Liver (tissue), 9 donors: ENCODE data around the gene TGFBR1. TPM values are rescaled to one million over a fixed set of nuclear protein-coding genes. Genes with fewer than 3 reads are reported as not detected.

Source experiments
- DNase-seq: peaks from one replicate; pipeline ENCODE4 v3.0.0-alpha.2; 2017; ENCODE audit warnings: low spot score
- H3K27ac ChIP-seq, 2 donors: one replicate each; pipeline ENCODE4 v1.7.0; 2013; ENCODE audit warnings: inconsistent platforms in 2 of 2, low read length in 2 of 2, control low read depth in 1 of 2, low read depth in 1 of 2, mild to moderate bottlenecking in 1 of 2
- H3K27me3 ChIP-seq, 4 donors: one replicate each; pipeline versions ENCODE4 v1.6.1 to v1.7.0; 2013; ENCODE audit warnings: low read length in 3 of 4, inconsistent platforms in 1 of 4, mild to moderate bottlenecking in 1 of 4, moderate library complexity in 1 of 4; ENCODE audit not compliant: control insufficient read depth in 4 of 4, insufficient read depth in 4 of 4
- H3K36me3 ChIP-seq, 4 donors: one replicate each; pipeline versions ENCODE4 v1.6.1 to v1.7.0; 2013; ENCODE audit warnings: low read length in 3 of 4, mild to moderate bottlenecking in 3 of 4, low read depth in 1 of 4, moderate library complexity in 1 of 4; ENCODE audit not compliant: control insufficient read depth in 4 of 4, insufficient read depth in 3 of 4
- H3K4me1 ChIP-seq, 4 donors: one replicate each; pipeline versions ENCODE4 v1.6.1 to v1.7.0; 2013; ENCODE audit warnings: low read length in 3 of 4, mild to moderate bottlenecking in 3 of 4, moderate library complexity in 1 of 4; ENCODE audit not compliant: control insufficient read depth in 4 of 4, insufficient read depth in 4 of 4
- H3K4me3 ChIP-seq, 3 donors: one replicate each; pipeline versions ENCODE4 v1.6.1 to v1.7.0; 2013; ENCODE audit warnings: low read length in 3 of 3, control low read depth in 1 of 3, low read depth in 1 of 3, mild to moderate bottlenecking in 1 of 3
- H3K9ac ChIP-seq, 2 donors: one replicate each; pipeline ENCODE4 v1.7.0; 2013; ENCODE audit warnings: low read length in 2 of 2, mild to moderate bottlenecking in 2 of 2, moderate library complexity in 2 of 2, control low read depth in 1 of 2, low read depth in 1 of 2
- H3K9me3 ChIP-seq, 4 donors: one replicate each; pipeline versions ENCODE4 v1.6.1 to v1.7.0; 2013; ENCODE audit warnings: low read length in 3 of 4; ENCODE audit not compliant: control insufficient read depth in 4 of 4
- ATF3 ChIP-seq: IDR thresholded peaks from 2 replicates; pipeline ENCODE4 v1.6.1; 2016; ENCODE audit warnings: antibody characterized with exemption
- CTCF ChIP-seq: fragments of 150-350 bp; IDR thresholded peaks from 2 replicates; pipeline ENCODE4 v1.5.1; 2017; ENCODE audit warnings: improper control_type of control experiment, low read depth, low read length; ENCODE audit not compliant: missing input control
- FOXA1 ChIP-seq: IDR thresholded peaks from 2 replicates; pipeline ENCODE4 v1.6.1; 2016; ENCODE audit warnings: antibody characterized with exemption
- FOXA2 ChIP-seq: IDR thresholded peaks from 2 replicates; pipeline ENCODE4 v1.6.1; 2016; ENCODE audit warnings: antibody characterized with exemption
- GABPA ChIP-seq, 2 donors: IDR thresholded peaks in 1 of 2; conservative IDR thresholded peaks in 1 of 2; 2 replicates each; pipeline ENCODE4 v1.6.1; 2016; ENCODE audit warnings: antibody characterized with exemption in 2 of 2, mild to moderate bottlenecking in 1 of 2, moderate library complexity in 1 of 2
- HNF4A ChIP-seq, 2 donors: conservative IDR thresholded peaks; 2 replicates each; pipeline ENCODE4 v1.6.1; 2016; ENCODE audit warnings: antibody characterized with exemption in 2 of 2, mild to moderate bottlenecking in 2 of 2
- HNF4G ChIP-seq: IDR thresholded peaks from 2 replicates; pipeline ENCODE4 v1.6.1; 2016; ENCODE audit warnings: antibody characterized with exemption
- JUND ChIP-seq, 2 donors: IDR thresholded peaks; 2 replicates each; pipeline ENCODE4 v1.6.1; 2016; ENCODE audit warnings: antibody characterized with exemption in 2 of 2
- MAX ChIP-seq: IDR thresholded peaks from 2 replicates; pipeline ENCODE4 v1.6.1; 2016; ENCODE audit warnings: antibody characterized with exemption
- NR2F2 ChIP-seq: IDR thresholded peaks from 2 replicates; pipeline ENCODE4 v1.6.1; 2016; ENCODE audit warnings: antibody characterized with exemption
- RAD21 ChIP-seq, 2 donors: IDR thresholded peaks; 2 replicates each; pipeline ENCODE4 v1.6.1; 2016; ENCODE audit warnings: antibody characterized with exemption in 2 of 2, mild to moderate bottlenecking in 2 of 2
- REST ChIP-seq: IDR thresholded peaks from 2 replicates; pipeline ENCODE4 v1.6.1; 2016; ENCODE audit warnings: antibody characterized with exemption, mild to moderate bottlenecking
- RXRA ChIP-seq, 2 donors: IDR thresholded peaks; 2 replicates each; pipeline ENCODE4 v1.6.1; 2017 to 2018; ENCODE audit warnings: antibody characterized with exemption in 2 of 2, mild to moderate bottlenecking in 1 of 2
- SP1 ChIP-seq: IDR thresholded peaks from 2 replicates; pipeline ENCODE4 v1.6.1; 2018; ENCODE audit warnings: antibody characterized with exemption, mild to moderate bottlenecking
- TAF1 ChIP-seq: conservative IDR thresholded peaks from 2 replicates; pipeline ENCODE4 v1.6.1; 2016; ENCODE audit warnings: antibody characterized with exemption, mild to moderate bottlenecking
- YY1 ChIP-seq: IDR thresholded peaks from 2 replicates; pipeline ENCODE4 v1.6.1; 2016; ENCODE audit warnings: antibody characterized with exemption, mild to moderate bottlenecking
- ZBTB33 ChIP-seq: IDR thresholded peaks from 2 replicates; pipeline ENCODE4 v1.6.1; 2016; ENCODE audit warnings: antibody characterized with exemption
- WGBS: extraction: QIAGEN DNeasy Blood & Tissue Kit; methylation state at CpG from one replicate; pipeline ENCODE4 v1.1.7; 2013; 5-methylcytosine and 5-hydroxymethylcytosine counted together
- polyA plus RNA-seq, 2 donors: library from polyadenylated mRNA; stranded (reverse) in 1 of 2; unstranded in 1 of 2; fragments of 200-250 nt in 1 of 2; fragments of >200 nt in 1 of 2; fragmentation: Nextera tagmentation in 1 of 2; extraction: Ambion mirVana in 1 of 2; gene quantifications; one replicate each; pipeline versions ENCODE4 v1.2.1 to v1.2.3, GENCODE V29; 2013 to 2015
- total RNA-seq, 2 donors: library from RNA; depleted of rRNA; stranded (reverse); fragments of >200 nt; gene quantifications; one replicate each; pipeline ENCODE4 v1.2.3, GENCODE V29; 2014
- donor health status: healthy.
- donor health status: healthy.
- donor health status: healthy.
- donor health status: healthy.
- donor health status: healthy.

TGFBR1 gene
- total and polyA plus RNA-seq, 4 donors = 3.1 to 18.2 (median 11.0) TPM

GRCh38 chr9:99160173-99160572, 55.3 kb downstream of the TGFBR1 start:
- no peaks in the 10 kb centered on the region for H3K9me3 ChIP-seq
- TF ChIP-seq RXRA (IDR thresholded peaks at IDR 0.05) (no peak), GABPA (IDR thresholded peaks at IDR 0.05 in 1 of 2, conservative IDR thresholded peaks at IDR 0.05 in 1 of 2) (no peak), FOXA2 (no peak), REST (no peak), NR2F2 (no peak), YY1 (no peak), TAF1 (no peak), ATF3 (no peak), JUND (IDR thresholded peaks at IDR 0.05) (no peak), RAD21 (IDR thresholded peaks at IDR 0.05) (no peak), MAX (no peak), SP1 (no peak), HNF4G (no peak), FOXA1 (no peak), ZBTB33 (no peak), HNF4A (conservative IDR thresholded peaks at IDR 0.05) (no peak)
- no peak for DNase-seq
- peaks cover 0 to 1% (median 0%) of the 10 kb centered on the region in 4 donors for H3K4me1 ChIP-seq
- no peak overlapping the region for H3K27ac ChIP-seq
- no peak overlapping the region for H3K9ac ChIP-seq
- H3K36me3 ChIP-seq = no peaks in the 10 kb centered on the region
- H3K4me3 ChIP-seq = no peak overlapping the region
- H3K27me3 ChIP-seq = no peaks in the 10 kb centered on the region
- 89% methylated on average over 6 of the region's 6 CpGs for whole genome bisulfite sequencing

- no peak overlapping the region for H3K4me3 ChIP-seq
- no peaks in the 10 kb centered on the region for H3K9me3 ChIP-seq
- H3K36me3 ChIP-seq = no peaks in the 10 kb centered on the region
- DNase-seq = no peak
- 31% methylated on average over 3 of the region's 3 CpGs for WGBS
- H3K27ac ChIP-seq = no peak overlapping the region
- H3K4me1 ChIP-seq = peaks cover 0 to 1% (median 0%) of the 10 kb centered on the region in 4 donors
- no peak overlapping the region for H3K9ac ChIP-seq
- H3K27me3 ChIP-seq = no peaks in the 10 kb centered on the region
- TF ChIP-seq SP1 = no peak
- peak; percentile 80 to 83 for TF ChIP-seq RAD21 (IDR thresholded peaks at IDR 0.05)
- TF ChIP-seq HNF4G = no peak
- no peak for TF ChIP-seq MAX
- no peak for TF ChIP-seq NR2F2
- TF ChIP-seq ZBTB33 = no peak
- TF ChIP-seq CTCF = peak; percentile 47
- no peak for TF ChIP-seq RXRA (IDR thresholded peaks at IDR 0.05)
Measured at GRCh38 chr9:99162759-99163364, 57.9 kb downstream of the TGFBR1 start.
